Subcutaneous abdominal adipose tissue (tissue), 5 donors: ENCODE results near the gene RALBP1.
A peak's percentile ranks its signal among the peaks of the same experiment; 100 is the strongest.

ENCODE experiments used
- H3K27ac ChIP-seq: one replicate; pipeline ENCODE4 v1.7.0; 2013; ENCODE audit warnings: low read depth, mild to moderate bottlenecking, inconsistent platforms, low read length, moderate library complexity
- H3K27me3 ChIP-seq, 5 donors: one replicate each; pipeline ENCODE4 v1.7.0; 2013; ENCODE audit warnings: low read length in 5 of 5, inconsistent platforms in 1 of 5; ENCODE audit not compliant: control insufficient read depth in 5 of 5, insufficient read depth in 4 of 5
- H3K36me3 ChIP-seq, 5 donors: one replicate each; pipeline ENCODE4 v1.7.0; 2013; ENCODE audit warnings: low read length in 5 of 5; ENCODE audit not compliant: control insufficient read depth in 5 of 5, insufficient read depth in 5 of 5
- H3K4me1 ChIP-seq, 5 donors: one replicate each; pipeline ENCODE4 v1.7.0; 2013; ENCODE audit warnings: low read length in 5 of 5, mild to moderate bottlenecking in 3 of 5, moderate library complexity in 1 of 5; ENCODE audit not compliant: control insufficient read depth in 5 of 5, insufficient read depth in 5 of 5
- H3K4me3 ChIP-seq, 5 donors: one replicate each; pipeline ENCODE4 v1.7.0; 2013; ENCODE audit warnings: low read length in 5 of 5, low read depth in 1 of 5
- H3K9ac ChIP-seq, 5 donors: one replicate each; pipeline ENCODE4 v1.7.0; 2013; ENCODE audit warnings: low read length in 5 of 5, mild to moderate bottlenecking in 4 of 5, moderate library complexity in 3 of 5
- H3K9me3 ChIP-seq, 5 donors: one replicate each; pipeline ENCODE4 v1.7.0; 2013; ENCODE audit warnings: low read length in 5 of 5; ENCODE audit not compliant: control insufficient read depth in 5 of 5
- donor health status: healthy.
- donor health status: healthy.
- donor health status: healthy.
- donor health status: healthy.
- donor health status: healthy.

The RALBP1 gene

DNA sequence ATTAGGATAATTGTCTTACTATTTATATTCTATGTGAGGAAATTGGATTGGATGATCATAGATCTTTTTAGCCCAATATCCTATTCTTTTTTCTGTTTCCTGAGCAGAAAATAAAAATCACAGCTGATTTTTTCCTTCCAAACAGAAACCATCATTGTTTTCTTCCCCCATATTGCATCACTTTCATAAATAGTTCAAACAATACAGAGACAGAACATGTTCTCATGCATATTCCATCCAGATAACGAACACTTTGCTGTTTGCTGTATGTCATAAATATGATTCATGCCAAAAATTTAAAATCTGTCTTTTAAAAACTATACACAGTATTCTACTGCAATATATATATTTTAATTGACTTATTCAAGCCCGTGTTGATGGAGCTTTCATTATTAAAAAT lies 22.0 kb upstream of the RALBP1 start:
- H3K9ac ChIP-seq = no peak overlapping the region
- no peaks in the 10 kb centered on the region for H3K36me3 ChIP-seq
- no peak overlapping the region for H3K27ac ChIP-seq
- H3K27me3 ChIP-seq = no peaks in the 10 kb centered on the region
- H3K9me3 ChIP-seq = peaks cover 8 to 21% (median 13%) of the 10 kb centered on the region in 5 donors
- no peaks in the 10 kb centered on the region for H3K4me1 ChIP-seq
- no peak overlapping the region for H3K4me3 ChIP-seq

- no peak overlapping the region for H3K9ac ChIP-seq
- H3K4me1 ChIP-seq = no peaks in the 10 kb centered on the region
- no peaks in the 10 kb centered on the region for H3K36me3 ChIP-seq
- peaks cover 8 to 21% (median 13%) of the 10 kb centered on the region in 5 donors for H3K9me3 ChIP-seq
- no peak overlapping the region for H3K27ac ChIP-seq
- no peak overlapping the region for H3K4me3 ChIP-seq
- H3K27me3 ChIP-seq = no peaks in the 10 kb centered on the region
Observed at GRCh38 chr18:9454061-9454703, 21.1 kb upstream of the RALBP1 start.

DNA sequence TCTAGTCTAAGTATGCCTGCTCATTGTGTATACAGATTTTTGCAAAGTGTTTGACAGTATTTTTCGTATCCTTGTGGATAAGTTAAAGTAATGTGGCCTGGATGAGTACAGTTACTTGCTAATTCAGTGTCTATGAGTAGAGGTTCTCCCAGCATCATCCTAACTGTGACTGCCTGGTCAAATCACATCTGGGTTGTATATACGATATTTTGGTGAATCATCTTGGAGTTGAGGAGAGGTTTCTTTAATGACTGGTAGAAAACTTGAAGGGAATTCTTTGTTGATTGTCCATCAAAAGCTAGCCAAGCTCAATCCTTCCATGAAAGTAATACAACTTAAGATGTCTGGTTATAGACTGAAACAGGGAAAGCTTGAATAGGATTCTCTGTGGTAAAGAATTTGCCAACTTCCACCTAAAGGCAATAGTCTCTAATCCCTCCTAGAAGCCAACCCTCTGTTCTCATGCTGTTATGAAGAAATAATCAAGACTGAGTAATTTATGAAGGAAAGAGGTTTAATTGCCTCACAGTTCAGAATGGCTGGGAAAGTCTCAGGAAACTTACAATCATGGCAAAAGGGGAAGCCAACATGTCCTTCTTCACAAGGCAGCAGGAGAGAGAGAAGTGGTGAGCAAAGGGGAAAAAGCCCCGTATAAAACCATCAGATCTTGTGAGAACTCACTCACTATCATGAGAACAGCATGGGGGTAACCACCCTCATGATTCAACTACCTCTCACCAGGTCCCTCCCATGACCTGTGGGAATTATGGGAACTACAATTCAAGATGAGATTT lies 19.4 kb upstream of the RALBP1 start:
- Histone ChIP-seq H3K27me3 (no peaks in the 10 kb centered on the region), H3K9ac (no peak overlapping the region), H3K4me1 (no peaks in the 10 kb centered on the region), H3K36me3 (no peaks in the 10 kb centered on the region), H3K9me3 (peaks cover 8 to 21% (median 13%) of the 10 kb centered on the region in 5 donors), H3K4me3 (no peak overlapping the region), H3K27ac (no peak overlapping the region)

GRCh38 chr18:9466127-9466526 lies 9.2 kb upstream of the RALBP1 start:
- H3K27me3 ChIP-seq = no peaks in the 10 kb centered on the region
- H3K9me3 ChIP-seq = peaks cover 11 to 18% (median 14%) of the 10 kb centered on the region in 5 donors
- H3K36me3 ChIP-seq = no peaks in the 10 kb centered on the region
- H3K9ac ChIP-seq = no peak overlapping the region
- H3K4me1 ChIP-seq = no peaks in the 10 kb centered on the region
- H3K4me3 ChIP-seq = no peak overlapping the region
- H3K27ac ChIP-seq = no peak overlapping the region

GRCh38 chr18:9466846-9467245 lies 8.5 kb upstream of the RALBP1 start:
- no peaks in the 10 kb centered on the region for H3K36me3 ChIP-seq
- no peak overlapping the region for H3K9ac ChIP-seq
- H3K27ac ChIP-seq = no peak overlapping the region
- H3K4me1 ChIP-seq = no peaks in the 10 kb centered on the region
- peaks cover 11 to 18% (median 14%) of the 10 kb centered on the region in 5 donors for H3K9me3 ChIP-seq
- no peak overlapping the region for H3K4me3 ChIP-seq
- no peaks in the 10 kb centered on the region for H3K27me3 ChIP-seq

DNA sequence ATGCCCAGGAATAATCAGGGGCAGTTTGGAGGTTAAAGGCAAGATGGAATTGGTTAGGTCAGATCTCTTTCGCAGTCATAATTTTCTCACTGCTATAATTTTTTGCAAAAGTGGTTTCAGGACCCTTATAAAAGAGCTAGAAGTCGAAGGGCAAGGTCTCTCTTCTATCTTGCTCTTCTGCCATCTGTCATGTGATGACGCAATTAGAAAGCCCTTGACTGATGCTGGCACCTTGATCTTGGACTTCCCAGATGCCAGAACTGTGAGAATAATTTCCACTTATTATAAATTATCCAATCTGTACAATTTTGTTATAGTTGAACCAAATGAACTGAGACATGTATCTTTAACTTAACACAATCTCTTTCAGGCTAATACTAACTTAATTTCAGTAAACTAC lies 6.3 kb upstream of the RALBP1 start:
- H3K36me3 ChIP-seq = no peaks in the 10 kb centered on the region
- no peak overlapping the region for H3K4me3 ChIP-seq
- no peaks in the 10 kb centered on the region for H3K27me3 ChIP-seq
- H3K4me1 ChIP-seq = peaks cover 0 to under 1% (median 0%) of the 10 kb centered on the region in 5 donors
- peaks cover 11 to 18% (median 14%) of the 10 kb centered on the region in 5 donors for H3K9me3 ChIP-seq
- no peak overlapping the region for H3K27ac ChIP-seq
- no peak overlapping the region for H3K9ac ChIP-seq

GRCh38 chr18:9469685-9470084 lies 5.6 kb upstream of the RALBP1 start:
- no peak overlapping the region for H3K9ac ChIP-seq
- H3K4me3 ChIP-seq = no peak overlapping the region
- H3K36me3 ChIP-seq = no peaks in the 10 kb centered on the region
- no peak overlapping the region for H3K27ac ChIP-seq
- H3K4me1 ChIP-seq = peaks cover 3 to 7% (median 7%) of the 10 kb centered on the region in 5 donors
- peaks cover 11 to 18% (median 14%) of the 10 kb centered on the region in 5 donors for H3K9me3 ChIP-seq
- H3K27me3 ChIP-seq = no peaks in the 10 kb centered on the region

- Histone ChIP-seq H3K4me3 (peak overlapping the region; percentile 86 to 98 (median 96)), H3K9me3 (no peaks in the 10 kb centered on the region), H3K27me3 (no peaks in the 10 kb centered on the region), H3K4me1 (peaks cover 3 to 27% (median 23%) of the 10 kb centered on the region in 5 donors), H3K9ac (peak overlapping the region in 4 of 5 donors; percentile 87 to 93 (median 90)), H3K36me3 (peaks cover 0 to 8% (median 4%) of the 10 kb centered on the region in 5 donors), H3K27ac (peak overlapping the region; percentile 78)
Observed at GRCh38 chr18:9474108-9474982, 968 bp upstream of the RALBP1 start.

GRCh38 chr18:9475643-9476591 lies 604 bp downstream of the RALBP1 start:
- Histone ChIP-seq H3K9ac (peak overlapping the region; percentile 42 to 96 (median 87)), H3K36me3 (peaks cover 3 to 8% (median 4%) of the 10 kb centered on the region in 5 donors), H3K27me3 (no peaks in the 10 kb centered on the region), H3K27ac (peak overlapping the region; percentile 81), H3K4me1 (peaks cover 3 to 27% (median 23%) of the 10 kb centered on the region in 5 donors), H3K4me3 (peak overlapping the region; percentile 62 to 96 (median 81)), H3K9me3 (no peaks in the 10 kb centered on the region)
